ENCODE results near the gene DCTN1. TPM values are rescaled to one million over a fixed set of nuclear protein-coding genes. Genes with fewer than 3 reads are reported as not detected.
A peak's percentile ranks its signal among the peaks of the same experiment; 100 is the strongest.

The DCTN1 gene
- total RNA-seq, 6 experiments from 2014 or later: 222 to 286 (median 236) TPM

GRCh38 chr2:74333175-74333574 lies 46.9 kb downstream of the DCTN1 start:
- peaks cover 4% of the 10 kb centered on the region for H3K27me3 Mint-ChIP-seq (ENCODE audit: insufficient read depth)
- H3K9me3 Mint-ChIP-seq: no peaks in the 10 kb centered on the region
- peak; percentile 20 for DNase-seq
- TF ChIP-seq CTCF (IDR thresholded peaks at IDR 0.05): peak; percentile 74
- no peak overlapping the region for H3K4me3 Mint-ChIP-seq
- no peaks in the 10 kb centered on the region for H3K4me1 Mint-ChIP-seq (ENCODE audit: low read depth)
- H3K27ac Mint-ChIP-seq: no peak overlapping the region
- no peaks in the 10 kb centered on the region for H3K36me3 Mint-ChIP-seq (ENCODE audit: low read depth)

DNA sequence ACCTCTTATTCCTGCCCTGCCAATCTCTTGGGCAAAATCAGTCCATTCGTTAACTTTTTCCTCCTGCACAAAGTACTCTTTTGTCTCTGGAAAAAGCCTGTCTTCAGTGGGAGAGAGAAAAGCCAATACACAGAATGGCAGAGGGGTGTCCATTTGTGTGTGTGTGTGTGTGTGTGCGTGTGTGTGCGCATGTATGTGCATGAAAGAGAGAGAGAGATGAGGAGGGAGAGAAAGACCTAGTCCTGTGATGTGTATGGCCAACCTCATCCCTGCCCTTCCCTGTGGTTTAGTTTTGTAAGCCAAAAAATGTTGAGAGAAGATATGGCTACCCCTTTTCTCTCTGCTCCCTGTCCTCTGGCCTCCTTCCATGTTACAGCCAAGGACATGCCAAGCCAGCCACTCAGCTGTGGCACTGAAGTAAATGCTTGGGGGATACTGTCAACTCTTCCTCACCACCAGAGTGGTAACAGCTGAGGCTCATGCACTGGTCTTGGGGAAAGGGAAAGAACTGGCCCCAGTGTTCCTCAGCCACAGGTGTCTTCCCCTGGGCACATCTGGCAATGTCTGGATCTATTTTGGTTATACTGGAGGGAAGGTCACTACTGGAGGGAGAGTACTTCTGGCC lies 47.4 kb downstream of the DCTN1 start:
- H3K27me3 Mint-ChIP-seq (ENCODE audit: insufficient read depth): peaks cover 1% of the 10 kb centered on the region
- TF ChIP-seq CTCF (IDR thresholded peaks at IDR 0.05): no peak
- H3K4me3 Mint-ChIP-seq: no peak overlapping the region
- no peaks in the 10 kb centered on the region for H3K36me3 Mint-ChIP-seq (ENCODE audit: low read depth)
- no peak for DNase-seq
- no peaks in the 10 kb centered on the region for H3K4me1 Mint-ChIP-seq (ENCODE audit: low read depth)
- H3K27ac Mint-ChIP-seq: no peak overlapping the region
- H3K9me3 Mint-ChIP-seq: no peaks in the 10 kb centered on the region

DNA sequence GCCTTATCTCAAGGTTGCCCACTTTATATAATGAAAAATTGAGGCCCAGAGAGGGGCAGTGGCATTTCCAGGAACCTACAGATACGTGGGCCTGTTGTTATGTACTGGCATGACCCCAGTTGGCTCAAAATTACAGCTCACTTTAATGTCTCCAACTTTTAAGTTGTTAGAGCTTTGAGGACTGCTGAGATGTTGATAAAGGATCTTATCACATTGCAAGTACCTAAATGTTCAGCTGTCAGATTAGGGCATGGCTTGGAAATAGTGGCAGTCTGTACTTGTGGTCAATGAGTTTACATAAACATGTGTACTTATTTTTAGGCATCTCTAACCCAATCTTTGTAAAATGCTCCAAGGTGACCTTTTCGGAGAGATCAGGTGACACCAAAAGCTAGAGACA lies 51.5 kb downstream of the DCTN1 start:
- Mint-ChIP-seq H3K27me3 (ENCODE audit: insufficient read depth) (peaks cover 4% of the 10 kb centered on the region; the same call in 1 of the 2 replicates), H3K4me3 (no peak overlapping the region), H3K36me3 (ENCODE audit: low read depth) (no peaks in the 10 kb centered on the region), H3K27ac (no peak overlapping the region), H3K9me3 (no peaks in the 10 kb centered on the region), H3K4me1 (ENCODE audit: low read depth) (no peaks in the 10 kb centered on the region)
- no peak for TF ChIP-seq CTCF (IDR thresholded peaks at IDR 0.05)
- no peak for DNase-seq

DNA sequence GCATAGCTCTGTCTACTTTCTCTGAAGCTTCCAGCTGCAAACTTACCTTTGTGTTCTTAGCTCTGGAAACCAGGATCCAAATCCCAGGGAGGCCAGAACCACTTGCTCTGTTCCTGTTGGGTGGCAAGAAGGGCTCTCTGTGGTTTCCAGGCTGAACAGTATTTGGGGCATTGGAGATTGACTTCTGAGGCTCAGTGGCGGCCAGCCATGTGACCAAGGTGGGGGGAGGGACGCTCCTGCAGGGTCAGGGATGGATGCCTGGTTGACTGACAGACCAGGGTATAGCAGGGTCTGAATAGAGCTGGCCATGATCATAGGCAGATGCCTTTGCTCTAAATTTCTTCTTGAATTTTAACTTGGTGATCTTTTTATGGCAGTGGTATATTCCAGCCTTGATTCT lies 52.0 kb downstream of the DCTN1 start:
- H3K36me3 Mint-ChIP-seq (ENCODE audit: low read depth): no peaks in the 10 kb centered on the region
- no peak for TF ChIP-seq CTCF (IDR thresholded peaks at IDR 0.05)
- H3K27me3 Mint-ChIP-seq (ENCODE audit: insufficient read depth): peaks cover 5% of the 10 kb centered on the region; the same call in 1 of the 2 replicates
- no peaks in the 10 kb centered on the region for H3K9me3 Mint-ChIP-seq
- no peak for DNase-seq
- no peak overlapping the region for H3K4me3 Mint-ChIP-seq
- H3K27ac Mint-ChIP-seq: no peak overlapping the region
- no peaks in the 10 kb centered on the region for H3K4me1 Mint-ChIP-seq (ENCODE audit: low read depth)

DNA sequence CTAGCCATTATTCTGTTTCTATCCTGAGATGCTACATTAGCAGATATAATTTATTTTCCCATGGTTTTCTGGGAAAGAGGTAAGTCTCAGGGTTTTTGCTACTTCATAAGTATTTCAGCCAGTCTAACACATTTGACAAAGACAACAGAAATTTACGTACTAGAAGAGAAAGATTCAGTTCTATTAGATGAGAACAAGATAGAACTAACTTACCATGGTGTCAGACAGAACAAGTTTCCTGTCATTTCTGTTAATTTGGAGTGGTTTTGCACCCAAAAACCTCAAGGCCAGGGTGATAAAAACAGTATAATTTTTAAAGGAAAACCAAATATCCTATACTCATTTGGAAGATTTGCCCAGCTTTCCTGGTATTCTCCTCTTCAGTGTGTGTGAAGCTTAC lies 52.5 kb downstream of the DCTN1 start:
- H3K27ac Mint-ChIP-seq: no peak overlapping the region
- no peak overlapping the region for H3K4me3 Mint-ChIP-seq
- no peaks in the 10 kb centered on the region for H3K36me3 Mint-ChIP-seq (ENCODE audit: low read depth)
- H3K9me3 Mint-ChIP-seq: no peaks in the 10 kb centered on the region
- no peaks in the 10 kb centered on the region for H3K4me1 Mint-ChIP-seq (ENCODE audit: low read depth)
- H3K27me3 Mint-ChIP-seq (ENCODE audit: insufficient read depth): peaks cover 9% of the 10 kb centered on the region; the same call in 1 of the 2 replicates
- no peak for TF ChIP-seq CTCF (IDR thresholded peaks at IDR 0.05)
- no peak for DNase-seq

All from HFFc6 (cell line).